ENCODE data around the gene TOM1L2.
"Not testable (repeated sequence)": the region's sequence is repeated elsewhere in the genome, so short reads cannot be mapped to it uniquely, and the experiment has no call there.

TOM1L2 gene

DNA sequence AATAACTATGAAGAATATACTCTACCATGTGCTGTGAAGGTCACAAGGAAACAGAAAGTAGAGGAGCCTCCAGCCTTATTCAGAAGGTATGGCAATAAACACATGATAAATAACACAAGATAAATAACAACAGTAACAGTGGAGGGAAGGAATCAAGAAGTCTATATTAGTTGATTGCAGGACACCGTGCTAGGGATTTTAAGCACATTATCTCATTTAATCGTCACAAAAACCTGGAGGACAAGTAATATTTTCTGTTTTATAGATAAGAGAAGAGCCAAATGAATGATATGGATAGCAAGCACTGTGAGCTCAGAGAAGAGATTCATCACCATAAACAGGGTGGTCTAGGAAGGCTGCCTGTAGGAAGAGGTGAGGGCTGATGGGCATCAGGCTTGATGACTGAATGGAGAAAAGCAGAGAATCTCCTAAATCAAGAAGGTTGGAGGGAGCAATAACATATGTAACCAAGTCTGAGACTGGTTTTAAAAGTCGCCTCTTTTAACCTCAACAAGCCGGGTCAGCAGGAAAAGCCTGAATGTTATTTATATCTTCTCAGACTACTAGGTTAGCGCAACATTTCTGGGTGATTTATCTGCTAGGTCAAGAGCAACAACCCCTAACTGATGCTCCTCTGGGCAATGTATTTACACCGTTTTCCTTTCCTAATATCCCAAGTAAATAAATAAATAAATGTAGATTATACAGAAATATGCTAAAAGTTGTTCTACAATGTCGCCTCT lies 8.3 kb downstream of the TOM1L2 start:
- FAIRE-seq (no peak), DNase-seq (ENCODE audit: insufficient read length, low spot score) (no peak)
- no peak for TF ChIP-seq TAF1 (IDR thresholded peaks at IDR 0.05; ENCODE audit: low read depth, low read length)
- no peak for TF ChIP-seq POLR2A (IDR thresholded peaks at IDR 0.05; ENCODE audit: low read depth, low read length)
- no peak for TF ChIP-seq POLR2AphosphoS5 (IDR thresholded peaks at IDR 0.05; ENCODE audit: low read depth, low read length)
- no peak for TF ChIP-seq SPI1 (IDR thresholded peaks at IDR 0.05; ENCODE audit: low read depth, low read length)
- TF ChIP-seq PAX5 (IDR thresholded peaks at IDR 0.05; ENCODE audit: insufficient read depth, low read length, severe bottlenecking), result no peak

DNA sequence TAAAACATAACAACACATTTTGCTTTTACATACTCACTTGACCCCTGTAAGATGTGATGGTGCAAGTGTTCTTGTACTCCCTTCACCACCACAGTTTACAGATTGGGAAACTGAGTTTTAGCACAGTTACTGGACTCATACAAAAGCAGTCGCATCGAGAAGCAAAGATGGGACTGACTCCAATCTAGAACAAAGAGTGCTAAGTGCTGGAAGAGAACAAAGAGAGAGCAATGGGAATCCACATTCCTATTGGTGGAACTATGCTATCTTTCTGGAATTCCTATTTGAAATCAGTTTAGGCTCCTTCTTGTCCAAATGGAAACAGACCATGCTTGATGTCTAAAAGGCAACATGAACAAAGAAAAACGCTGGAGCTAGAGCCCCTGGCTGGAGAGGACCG lies 9.1 kb downstream of the TOM1L2 start:
- FAIRE-seq, result no peak
- TF ChIP-seq SPI1 (IDR thresholded peaks at IDR 0.05; ENCODE audit: low read depth, low read length) (no peak), POLR2AphosphoS5 (IDR thresholded peaks at IDR 0.05; ENCODE audit: low read depth, low read length) (no peak), PAX5 (IDR thresholded peaks at IDR 0.05; ENCODE audit: insufficient read depth, low read length, severe bottlenecking) (no peak), POU2F2 (IDR thresholded peaks at IDR 0.05; ENCODE audit: low read depth, low read length) (no peak), POLR2A (IDR thresholded peaks at IDR 0.05; ENCODE audit: low read depth, low read length) (no peak), TAF1 (IDR thresholded peaks at IDR 0.05; ENCODE audit: low read depth, low read length) (no peak)
- no peak for DNase-seq (ENCODE audit: insufficient read length, low spot score)

DNA sequence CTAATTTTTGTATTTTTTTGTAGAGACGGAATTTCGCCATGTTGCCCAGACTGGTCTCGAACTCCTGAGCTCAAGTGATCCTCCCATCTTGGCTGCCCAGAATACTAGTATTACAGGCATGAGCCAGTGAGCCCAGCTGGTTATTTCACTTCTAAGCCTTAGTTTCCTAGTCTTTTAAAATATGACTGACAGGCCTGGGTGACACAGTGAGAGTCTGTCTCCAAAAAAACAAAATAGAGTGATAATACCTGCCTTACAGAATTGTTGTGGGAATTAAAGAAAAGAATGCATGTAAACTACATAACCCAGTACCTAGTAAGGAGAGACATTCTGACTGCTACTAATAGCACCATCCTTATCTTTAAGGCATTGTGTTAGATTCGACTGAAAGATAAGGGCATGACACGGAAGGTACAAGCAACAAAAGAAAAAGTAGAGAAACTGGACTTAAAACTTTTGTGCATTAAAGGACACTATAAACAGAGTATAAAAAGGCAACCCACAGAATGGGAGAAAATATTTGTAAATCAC lies 11.6 kb downstream of the TOM1L2 start:
- FAIRE-seq (no peak), DNase-seq (ENCODE audit: insufficient read length, low spot score) (no peak)
- TF ChIP-seq POLR2A (IDR thresholded peaks at IDR 0.05; ENCODE audit: low read depth, low read length), result no peak
- TF ChIP-seq POLR2AphosphoS5 (IDR thresholded peaks at IDR 0.05; ENCODE audit: low read depth, low read length), result no peak
- TF ChIP-seq PAX5 (IDR thresholded peaks at IDR 0.05; ENCODE audit: insufficient read depth, low read length, severe bottlenecking), result no peak
- no peak for TF ChIP-seq SPI1 (IDR thresholded peaks at IDR 0.05; ENCODE audit: low read depth, low read length)
- no peak for TF ChIP-seq TAF1 (IDR thresholded peaks at IDR 0.05; ENCODE audit: low read depth, low read length)
- no peak for TF ChIP-seq POU2F2 (IDR thresholded peaks at IDR 0.05; ENCODE audit: low read depth, low read length)

DNA sequence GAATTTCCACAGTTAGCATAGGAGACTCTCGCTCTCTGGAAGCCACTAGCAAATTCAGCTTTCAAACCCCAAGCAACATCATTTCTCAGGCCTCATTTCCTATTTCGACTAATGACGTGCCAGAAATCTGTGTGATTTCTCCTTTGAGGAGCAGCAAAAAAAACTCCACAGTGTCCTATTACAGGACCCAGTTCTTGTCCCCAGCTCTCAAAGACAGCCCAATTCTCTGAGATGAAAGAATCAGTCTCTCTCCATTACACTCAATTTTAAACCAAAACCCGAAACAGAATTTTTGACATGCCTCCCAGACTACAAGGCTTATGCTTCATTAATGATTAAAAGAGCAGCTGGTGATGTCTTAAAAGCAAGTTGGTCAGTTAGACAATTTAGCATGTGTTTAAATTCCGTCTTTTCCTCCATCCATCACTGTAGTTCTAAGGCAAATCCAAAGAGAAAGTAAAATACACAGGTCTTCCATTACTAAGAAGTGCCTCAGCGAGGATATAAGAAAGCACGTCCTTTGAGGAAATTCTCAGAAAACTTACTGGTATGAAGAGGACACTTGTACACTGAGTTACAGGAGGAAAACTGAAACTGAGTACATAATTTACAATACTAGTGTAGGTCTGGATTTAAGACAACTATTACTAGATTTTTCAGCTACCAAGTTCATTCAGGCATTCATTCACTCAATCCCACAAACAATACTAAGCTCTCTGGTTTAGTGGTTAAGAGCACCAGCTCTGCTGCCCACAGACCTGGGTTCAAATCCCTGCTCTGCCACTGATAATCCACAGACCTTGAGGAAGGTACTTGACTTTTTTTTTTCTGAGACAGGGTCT lies 12.5 kb downstream of the TOM1L2 start:
- no peak for TF ChIP-seq TAF1 (IDR thresholded peaks at IDR 0.05; ENCODE audit: low read depth, low read length)
- TF ChIP-seq POU2F2 (IDR thresholded peaks at IDR 0.05; ENCODE audit: low read depth, low read length), result no peak
- TF ChIP-seq PAX5 (IDR thresholded peaks at IDR 0.05; ENCODE audit: insufficient read depth, low read length, severe bottlenecking), result no peak
- TF ChIP-seq POLR2AphosphoS5 (IDR thresholded peaks at IDR 0.05; ENCODE audit: low read depth, low read length), result no peak
- 0 out of 2 replicates have a peak, but pooled peaks have one; percentile 17 for TF ChIP-seq SPI1 (IDR thresholded peaks at IDR 0.05; ENCODE audit: low read depth, low read length)
- no peak for TF ChIP-seq POLR2A (IDR thresholded peaks at IDR 0.05; ENCODE audit: low read depth, low read length)
- FAIRE-seq (no peak), DNase-seq (ENCODE audit: insufficient read length, low spot score) (no peak)

DNA sequence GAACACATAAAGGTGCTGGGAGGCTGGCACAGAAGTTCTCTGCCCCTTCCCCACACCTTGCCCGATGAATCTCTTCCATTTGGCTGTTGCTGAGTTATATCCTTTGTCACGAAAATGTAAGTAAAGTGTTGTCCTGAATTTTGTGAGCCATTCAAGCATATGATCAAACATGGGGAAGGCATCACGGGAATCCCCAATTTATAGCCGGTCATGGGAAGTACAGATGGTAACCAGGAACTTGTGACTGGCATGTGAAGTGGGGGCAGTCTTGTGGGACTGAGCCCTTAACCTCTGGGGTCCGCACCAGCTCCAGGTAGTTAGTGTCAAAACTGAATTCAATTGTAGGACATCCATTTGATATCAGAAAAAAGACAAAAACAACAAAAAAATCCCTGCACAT lies 13.2 kb downstream of the TOM1L2 start:
- DNase-seq (ENCODE audit: insufficient read length, low spot score) (no peak), FAIRE-seq (peak; percentile 68)
- no peak for TF ChIP-seq POLR2A (IDR thresholded peaks at IDR 0.05; ENCODE audit: low read depth, low read length)
- no peak for TF ChIP-seq POLR2AphosphoS5 (IDR thresholded peaks at IDR 0.05; ENCODE audit: low read depth, low read length)
- no peak for TF ChIP-seq POU2F2 (IDR thresholded peaks at IDR 0.05; ENCODE audit: low read depth, low read length)
- no peak for TF ChIP-seq TAF1 (IDR thresholded peaks at IDR 0.05; ENCODE audit: low read depth, low read length)
- TF ChIP-seq PAX5 (IDR thresholded peaks at IDR 0.05; ENCODE audit: insufficient read depth, low read length, severe bottlenecking), result no peak
- no peak for TF ChIP-seq SPI1 (IDR thresholded peaks at IDR 0.05; ENCODE audit: low read depth, low read length)

DNA sequence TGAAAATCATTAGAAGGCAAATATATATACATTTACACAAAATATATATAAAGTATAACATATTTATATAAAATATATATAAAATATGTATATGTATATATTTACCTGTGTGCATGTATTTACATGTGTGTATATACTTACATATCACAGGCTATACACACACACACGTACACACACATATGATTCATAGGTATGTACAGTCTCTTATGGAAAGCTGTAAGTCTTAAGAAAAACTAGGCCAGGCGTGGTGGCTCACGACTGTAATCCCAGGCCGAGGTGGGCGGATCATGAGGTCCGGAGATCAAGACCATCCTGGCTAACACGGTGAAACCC lies 14.7 kb downstream of the TOM1L2 start:
- FAIRE-seq (peak; percentile 5), DNase-seq (ENCODE audit: insufficient read length, low spot score) (no peak)
- TF ChIP-seq POLR2A (IDR thresholded peaks at IDR 0.05; ENCODE audit: low read depth, low read length) (no peak), POU2F2 (IDR thresholded peaks at IDR 0.05; ENCODE audit: low read depth, low read length) (no peak), TAF1 (IDR thresholded peaks at IDR 0.05; ENCODE audit: low read depth, low read length) (no peak), SPI1 (IDR thresholded peaks at IDR 0.05; ENCODE audit: low read depth, low read length) (no peak), POLR2AphosphoS5 (IDR thresholded peaks at IDR 0.05; ENCODE audit: low read depth, low read length) (no peak), PAX5 (IDR thresholded peaks at IDR 0.05; ENCODE audit: insufficient read depth, low read length, severe bottlenecking) (no peak)

DNA sequence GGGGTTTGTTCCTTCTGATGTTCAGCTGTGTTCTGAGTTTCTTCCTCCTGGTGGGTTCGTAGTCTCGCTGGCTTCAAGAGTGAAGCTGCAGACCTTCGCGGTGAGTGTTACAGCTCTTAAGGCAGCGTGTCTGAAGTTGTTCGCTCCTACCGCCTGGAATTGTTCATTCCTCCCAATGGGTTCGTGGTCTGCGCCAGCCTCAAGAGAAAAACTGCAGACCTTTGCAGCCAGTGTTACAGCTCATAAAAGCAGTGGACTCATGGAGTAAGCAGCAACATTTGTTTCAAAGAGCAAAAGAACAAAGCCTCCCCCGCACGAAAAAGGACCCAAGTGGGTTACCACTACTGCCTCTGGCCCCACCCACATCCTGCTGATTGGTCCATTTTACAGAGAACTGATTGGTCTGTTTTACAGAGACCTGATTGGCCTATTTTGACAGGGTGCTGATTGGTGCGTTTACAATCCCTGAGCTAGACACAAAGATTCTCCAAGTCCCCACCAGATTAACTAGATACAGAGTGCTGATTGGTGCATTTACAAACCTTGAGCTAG lies 16.3 kb downstream of the TOM1L2 start:
- not testable (repeated sequence) for FAIRE-seq

DNA sequence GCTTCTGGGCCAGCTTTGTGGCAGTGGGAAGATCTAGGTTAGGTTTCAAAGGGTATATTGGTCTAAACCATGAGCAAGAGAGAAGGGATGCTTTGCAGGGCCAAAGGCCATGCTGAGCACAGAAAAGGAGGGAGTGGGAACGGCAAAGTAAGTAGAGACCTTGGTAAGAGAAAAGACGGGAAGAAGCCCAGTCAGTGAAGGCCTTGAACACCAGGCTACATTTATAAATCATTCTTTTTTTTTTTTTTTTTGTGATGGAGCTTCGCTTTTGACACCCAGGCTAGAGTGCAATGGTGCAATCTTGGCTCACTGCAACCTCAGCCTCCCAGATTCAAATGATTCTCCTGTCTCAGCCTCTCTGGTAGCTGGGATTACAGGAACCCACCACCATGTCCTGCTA lies 18.1 kb downstream of the TOM1L2 start:
- FAIRE-seq, result no peak
- no peak for TF ChIP-seq PAX5 (IDR thresholded peaks at IDR 0.05; ENCODE audit: insufficient read depth, low read length, severe bottlenecking)
- no peak for DNase-seq (ENCODE audit: insufficient read length, low spot score)

More for the DNA sequence above, 16.3 kb downstream of the TOM1L2 start:
- not testable (repeated sequence) for DNase-seq (ENCODE audit: insufficient read length, low spot score)

DNA sequence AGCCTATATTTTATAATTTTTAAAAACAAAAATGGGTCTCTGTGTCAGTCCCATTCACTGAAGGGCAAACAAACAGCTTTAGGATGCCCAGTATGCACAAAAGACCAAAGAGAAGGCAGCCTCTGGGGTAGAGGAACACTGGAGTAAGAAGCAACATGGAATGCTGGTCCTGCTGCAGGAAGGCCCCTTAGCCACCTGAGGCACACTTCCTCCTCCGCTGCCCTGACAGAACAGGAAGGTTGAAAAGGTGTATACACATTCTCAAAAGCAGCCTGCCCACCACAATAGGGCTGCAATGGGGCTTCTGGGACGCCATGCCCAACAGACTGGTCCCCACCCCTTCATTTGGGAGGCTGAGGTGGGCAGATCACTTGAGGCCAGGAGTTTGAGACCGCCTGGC lies 19.5 kb downstream of the TOM1L2 start:
- no peak for TF ChIP-seq POLR2A (IDR thresholded peaks at IDR 0.05; ENCODE audit: low read depth, low read length)
- no peak for TF ChIP-seq PAX5 (IDR thresholded peaks at IDR 0.05; ENCODE audit: insufficient read depth, low read length, severe bottlenecking)
- no peak for TF ChIP-seq TAF1 (IDR thresholded peaks at IDR 0.05; ENCODE audit: low read depth, low read length)
- no peak for TF ChIP-seq POU2F2 (IDR thresholded peaks at IDR 0.05; ENCODE audit: low read depth, low read length)
- no peak for TF ChIP-seq SPI1 (IDR thresholded peaks at IDR 0.05; ENCODE audit: low read depth, low read length)
- TF ChIP-seq POLR2AphosphoS5 (IDR thresholded peaks at IDR 0.05; ENCODE audit: low read depth, low read length), result no peak
- FAIRE-seq (no peak), DNase-seq (ENCODE audit: insufficient read length, low spot score) (no peak)

Measured in GM12891 (cell line).